IPS-18c (cell line): Measurements from ENCODE around the gene LYRM2.
A peak's percentile ranks its signal among the peaks of the same experiment; 100 is the strongest.
"Not testable (repeated sequence)": the region's sequence is repeated elsewhere in the genome, so short reads cannot be mapped to it uniquely, and the experiment has no call there.

Experiments used
- H3K4me3 ChIP-seq: 2 replicates; pipeline ENCODE4 v1.7.0; 2013; ENCODE audit warnings: low read depth, mild to moderate bottlenecking, low read length, moderate library complexity; ENCODE audit not compliant: insufficient read depth
- H3K9me3 ChIP-seq: one replicate; pipeline ENCODE4 v1.6.1; 2013; ENCODE audit warnings: mild to moderate bottlenecking, low read length, moderate library complexity; ENCODE audit not compliant: control insufficient read depth, insufficient read depth

The LYRM2 gene

GRCh38 chr6:89657445-89658158 is 19.1 kb upstream of the LYRM2 start:
- no peak overlapping the region for H3K4me3 ChIP-seq
- H3K9me3 ChIP-seq: no peaks in the 10 kb centered on the region

- no peaks in the 10 kb centered on the region for H3K9me3 ChIP-seq
- no peak overlapping the region for H3K4me3 ChIP-seq
These were observed 16.6 kb upstream of the LYRM2 start for GRCh38 chr6:89655122-89655521.

- Histone ChIP-seq H3K4me3 (no peak overlapping the region), H3K9me3 (no peaks in the 10 kb centered on the region)
These were observed 12.0 kb upstream of the LYRM2 start for GRCh38 chr6:89650579-89650978.

- no peak overlapping the region for H3K4me3 ChIP-seq
- H3K9me3 ChIP-seq: no peaks in the 10 kb centered on the region
These were observed 11.1 kb upstream of the LYRM2 start for GRCh38 chr6:89649682-89650081.

GRCh38 chr6:89644864-89645263 is 6.3 kb upstream of the LYRM2 start:
- H3K4me3 ChIP-seq: no peak overlapping the region
- no peaks in the 10 kb centered on the region for H3K9me3 ChIP-seq

GRCh38 chr6:89643406-89643805 is 4.9 kb upstream of the LYRM2 start:
- Histone ChIP-seq H3K4me3 (no peak overlapping the region), H3K9me3 (no peaks in the 10 kb centered on the region)

- H3K9me3 ChIP-seq: no peaks in the 10 kb centered on the region
- no peak overlapping the region for H3K4me3 ChIP-seq
These were observed 4.4 kb upstream of the LYRM2 start for GRCh38 chr6:89642956-89643355.

- not testable (repeated sequence) for H3K9me3 ChIP-seq, H3K4me3 ChIP-seq
These were observed 3.0 kb upstream of the LYRM2 start for GRCh38 chr6:89641581-89641980.

- no peaks in the 10 kb centered on the region for H3K9me3 ChIP-seq
- no peak overlapping the region for H3K4me3 ChIP-seq
These were observed 2.3 kb upstream of the LYRM2 start for GRCh38 chr6:89640804-89641203.

GRCh38 chr6:89637960-89638319 is 607 bp downstream of the LYRM2 start:
- H3K9me3 ChIP-seq: no peaks in the 10 kb centered on the region

GRCh38 chr6:89636412-89636811 is 2.1 kb downstream of the LYRM2 start:
- not testable (repeated sequence) for H3K9me3 ChIP-seq, H3K4me3 ChIP-seq

More at GRCh38 chr6:89637960-89638319, 607 bp downstream of the LYRM2 start:
- H3K4me3 ChIP-seq: peak overlapping the region; percentile 100

- H3K4me3 ChIP-seq: no peak overlapping the region
- H3K9me3 ChIP-seq: no peaks in the 10 kb centered on the region
These were observed 8.1 kb downstream of the LYRM2 start for GRCh38 chr6:89630488-89630887.

GRCh38 chr6:89623749-89624148 is 14.8 kb downstream of the LYRM2 start:
- H3K4me3 ChIP-seq: no peak overlapping the region
- peaks cover 2% of the 10 kb centered on the region for H3K9me3 ChIP-seq

GRCh38 chr6:89619567-89619966 is 19.0 kb downstream of the LYRM2 start:
- Histone ChIP-seq H3K4me3 (no peak overlapping the region), H3K9me3 (peaks cover 2% of the 10 kb centered on the region)

GRCh38 chr6:89618026-89618425 is 20.5 kb downstream of the LYRM2 start:
- Histone ChIP-seq H3K4me3 (no peak overlapping the region), H3K9me3 (peaks cover 2% of the 10 kb centered on the region)

- Histone ChIP-seq H3K4me3 (no peak overlapping the region), H3K9me3 (no peaks in the 10 kb centered on the region)
These were observed 22.0 kb downstream of the LYRM2 start for GRCh38 chr6:89616531-89616930.

GRCh38 chr6:89615882-89616281 is 22.7 kb downstream of the LYRM2 start:
- no peak overlapping the region for H3K4me3 ChIP-seq
- no peaks in the 10 kb centered on the region for H3K9me3 ChIP-seq

- Histone ChIP-seq H3K9me3 (no peaks in the 10 kb centered on the region), H3K4me3 (no peak overlapping the region)
These were observed 24.8 kb downstream of the LYRM2 start for GRCh38 chr6:89613790-89614189.

- no peak overlapping the region for H3K4me3 ChIP-seq
- H3K9me3 ChIP-seq: no peaks in the 10 kb centered on the region
These were observed 26.4 kb downstream of the LYRM2 start for GRCh38 chr6:89612121-89612520.
